Mammary epithelial cell (primary cell): ENCODE data around the gene PRSS16.

Source experiments
- CTCF ChIP-seq, 2 donors: IDR thresholded peaks in 1 of 2; conservative IDR thresholded peaks in 1 of 2; 2 replicates each; pipeline ENCODE4 v1.5.1; 2011 to 2012; ENCODE audit warnings: inconsistent platforms in 2 of 2, low read length in 2 of 2, mild to moderate bottlenecking in 2 of 2, control low read depth in 1 of 2, low read depth in 1 of 2; ENCODE audit not compliant: insufficient read depth in 1 of 2; ENCODE audit errors: extremely low read depth in 1 of 2
- EZH2 ChIP-seq: IDR thresholded peaks from 2 replicates; pipeline ENCODE4 v1.6.1; 2012; ENCODE audit warnings: low read length, inconsistent platforms, borderline replicate concordance

DNA sequence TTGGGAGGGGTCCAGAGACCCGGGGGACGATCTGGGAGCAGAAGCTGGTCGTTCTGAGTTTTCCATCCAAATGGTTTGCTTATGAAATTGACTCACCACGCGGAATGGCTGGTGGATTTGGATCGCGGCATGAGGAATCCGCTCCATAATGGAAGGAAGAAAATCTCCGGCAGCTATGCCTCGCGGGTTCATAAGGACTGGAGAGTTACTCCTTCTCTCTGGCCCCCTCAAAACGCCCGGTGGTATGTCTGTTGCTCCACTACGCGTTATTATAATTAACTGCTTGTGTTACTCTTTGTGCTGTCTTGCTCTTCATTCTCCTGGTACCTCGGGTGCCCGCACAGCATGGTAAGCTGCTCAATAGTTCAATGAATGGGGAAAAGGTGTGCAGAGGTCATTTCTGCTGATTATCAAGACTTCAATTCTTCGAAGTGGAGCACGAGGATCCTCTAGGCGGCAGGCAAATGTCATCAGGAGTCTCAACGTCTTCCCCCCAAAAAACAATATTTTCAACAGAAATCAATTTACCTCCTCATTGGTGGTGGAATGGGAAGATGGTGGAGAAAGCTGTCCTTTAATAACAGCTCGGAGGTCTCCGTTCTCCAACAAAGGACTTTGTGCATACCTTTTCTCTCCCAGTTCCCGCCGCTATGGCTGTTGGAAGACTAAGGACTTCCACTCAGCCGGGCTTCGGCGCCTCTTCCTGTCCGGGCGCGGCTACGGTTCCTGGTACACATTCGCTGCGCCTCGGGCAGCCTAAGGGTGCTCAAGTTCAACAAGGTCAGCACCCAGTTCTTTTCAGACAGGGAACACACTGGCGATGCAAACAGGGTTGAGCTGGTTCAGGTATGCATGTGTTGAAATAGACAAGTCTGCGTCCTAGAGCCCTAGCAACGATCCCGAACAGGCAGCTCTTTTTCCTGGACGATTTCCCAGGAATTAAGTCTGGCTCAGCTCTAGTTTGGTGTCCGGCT is 9.2 kb upstream of the PRSS16 start:
- TF ChIP-seq EZH2, result no peak
- no peak for TF ChIP-seq CTCF (conservative IDR thresholded peaks at IDR 0.05 in 1 of 2, IDR thresholded peaks at IDR 0.05 in 1 of 2; ENCODE audit: extremely low read depth in 1 of 2, insufficient read depth in 1 of 2, low read depth in 1 of 2, low read length in 2 of 2)
